Fibroblast of the aortic adventitia (primary cell): ENCODE data around the gene CD300E. TPM values are rescaled to one million over a fixed set of nuclear protein-coding genes. Genes with fewer than 3 reads are reported as not detected.
"Not testable (repeated sequence)": the region's sequence is repeated elsewhere in the genome, so short reads cannot be mapped to it uniquely, and the experiment has no call there.

Experiments
- DNase-seq: peaks from one replicate; pipeline ENCODE4 v3.0.0-alpha.2; 2010; ENCODE audit warnings: low read depth
- H3K4me3 ChIP-seq: 2 replicates; pipeline ENCODE4 v1.5.1; 2011; ENCODE audit warnings: low read depth, mild to moderate bottlenecking, control low read depth, low read length, moderate library complexity
- CTCF ChIP-seq: IDR thresholded peaks from 2 replicates; pipeline ENCODE4 v1.5.1; 2011; ENCODE audit warnings: mild to moderate bottlenecking, low read length, control low read depth, inconsistent platforms; ENCODE audit not compliant: insufficient read depth
- total RNA-seq: library from RNA; depleted of rRNA; stranded (reverse); fragments of >200 nt; gene quantifications from 2 replicates; pipeline ENCODE4 v1.2.3, GENCODE V29; 2012; ENCODE audit warnings: low replicate concordance

Gene CD300E
- total RNA-seq, 1 donor, result not detected

GRCh38 chr17:74642995-74643394 lies 19.5 kb upstream of the CD300E start:
- no peak for DNase-seq
- no peak for TF ChIP-seq CTCF
- no peak overlapping the region for H3K4me3 ChIP-seq

- no peak overlapping the region for H3K4me3 ChIP-seq
- TF ChIP-seq CTCF, result no peak
These were observed 19.0 kb upstream of the CD300E start for GRCh38 chr17:74642556-74642955.

DNA sequence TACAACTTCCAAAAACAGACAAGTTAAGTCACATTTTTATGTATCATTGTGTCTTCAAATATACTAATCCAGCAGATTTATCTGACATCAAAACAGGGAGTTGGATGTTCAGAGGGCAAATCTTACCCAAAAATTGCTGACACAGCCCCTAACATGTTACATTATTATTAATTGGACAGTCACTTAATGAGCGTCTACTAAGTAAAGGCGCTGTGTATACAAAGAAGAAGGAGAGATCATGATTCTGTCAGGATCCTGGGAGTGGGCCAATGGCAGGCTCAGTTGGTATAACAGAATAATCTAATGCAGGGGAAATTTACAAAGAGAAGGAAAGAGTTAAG lies 18.4 kb upstream of the CD300E start:
- TF ChIP-seq CTCF, result no peak
- no peak overlapping the region for H3K4me3 ChIP-seq
- no peak for DNase-seq

More at GRCh38 chr17:74642556-74642955, 19.0 kb upstream of the CD300E start:
- DNase-seq, result no peak

GRCh38 chr17:74641224-74641957 lies 17.9 kb upstream of the CD300E start:
- no peak overlapping the region for H3K4me3 ChIP-seq
- TF ChIP-seq CTCF, result no peak
- DNase-seq, result no peak

- H3K4me3 ChIP-seq, result no peak overlapping the region
- no peak for TF ChIP-seq CTCF
- DNase-seq, result no peak
These were observed 16.2 kb upstream of the CD300E start for GRCh38 chr17:74639704-74640151.

DNA sequence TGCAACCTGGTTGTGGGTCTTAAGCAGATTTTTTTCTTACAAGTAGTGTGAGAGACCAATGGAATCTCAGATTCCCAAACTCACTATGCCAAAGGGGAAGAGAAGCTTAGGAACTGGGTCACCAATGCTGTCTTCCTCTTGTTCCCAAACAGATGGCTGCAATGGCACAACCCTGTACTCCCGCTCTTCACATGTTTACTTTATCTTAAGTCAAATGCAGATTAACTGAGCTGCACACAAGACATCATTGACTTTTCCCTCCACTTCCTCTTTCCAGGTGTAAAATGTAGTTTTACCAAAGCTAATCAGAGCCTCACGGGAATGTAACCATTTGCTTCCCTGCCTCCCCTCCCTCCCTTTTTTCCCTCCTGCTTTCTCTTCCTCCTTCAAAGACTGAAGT lies 14.4 kb upstream of the CD300E start:
- DNase-seq, result no peak
- TF ChIP-seq CTCF, result no peak
- no peak overlapping the region for H3K4me3 ChIP-seq

- H3K4me3 ChIP-seq, result no peak overlapping the region
- no peak for TF ChIP-seq CTCF
- DNase-seq, result no peak
These were observed 13.7 kb upstream of the CD300E start for GRCh38 chr17:74637265-74637664.

GRCh38 chr17:74636541-74637085 lies 13.1 kb upstream of the CD300E start:
- not testable (repeated sequence) for DNase-seq, H3K4me3 ChIP-seq
